Activated CD8-positive, alpha-beta memory T cell treated with anti-CD3 and anti-CD28 coated beads for 4 hours (primary cell): Measurements from ENCODE around the gene JPH3.

ENCODE experiments used
- DNase-seq, 2 donors: peaks; one replicate each; pipeline ENCODE4 v3.0.0-alpha.2; 2020; ENCODE audit warnings: low read depth in 2 of 2

JPH3 gene

GRCh38 chr16:87626905-87627304 lies 24.6 kb downstream of the JPH3 start:
- no peak for DNase-seq

GRCh38 chr16:87627542-87628245 lies 25.4 kb downstream of the JPH3 start:
- no peak for DNase-seq

- DNase-seq: no peak
Observed at GRCh38 chr16:87628246-87628923, 26.1 kb downstream of the JPH3 start.

- DNase-seq: no peak
Observed at GRCh38 chr16:87628940-87629339, 26.6 kb downstream of the JPH3 start.

- DNase-seq: no peak
Observed at GRCh38 chr16:87631067-87631466, 28.8 kb downstream of the JPH3 start.

GRCh38 chr16:87634411-87634810 lies 32.1 kb downstream of the JPH3 start:
- no peak for DNase-seq

- peak; percentile 40 to 41 for DNase-seq
Observed at GRCh38 chr16:87635541-87636049, 33.3 kb downstream of the JPH3 start.

- DNase-seq: peak; percentile 53 to 67
Observed at GRCh38 chr16:87636050-87636684, 33.9 kb downstream of the JPH3 start.

GRCh38 chr16:87636741-87637140 lies 34.4 kb downstream of the JPH3 start:
- DNase-seq: no peak

GRCh38 chr16:87637357-87637756 lies 35.0 kb downstream of the JPH3 start:
- DNase-seq: no peak

GRCh38 chr16:87638736-87639135 lies 36.4 kb downstream of the JPH3 start:
- DNase-seq: no peak

- DNase-seq: no peak
Observed at GRCh38 chr16:87641721-87642120, 39.4 kb downstream of the JPH3 start.

GRCh38 chr16:87642491-87642890 lies 40.2 kb downstream of the JPH3 start:
- DNase-seq: no peak

GRCh38 chr16:87644186-87644585 lies 41.9 kb downstream of the JPH3 start:
- DNase-seq: no peak

GRCh38 chr16:87644596-87644995 lies 42.3 kb downstream of the JPH3 start:
- no peak for DNase-seq

- DNase-seq: no peak
Observed at GRCh38 chr16:87645802-87646201, 43.5 kb downstream of the JPH3 start.

GRCh38 chr16:87647431-87648185 lies 45.3 kb downstream of the JPH3 start:
- DNase-seq: no peak

GRCh38 chr16:87648236-87648635 lies 45.9 kb downstream of the JPH3 start:
- DNase-seq: no peak

GRCh38 chr16:87648698-87649487 lies 46.6 kb downstream of the JPH3 start:
- DNase-seq: no peak

- DNase-seq: no peak
Observed at GRCh38 chr16:87652386-87652785, 50.1 kb downstream of the JPH3 start.

- DNase-seq: no peak
Observed at GRCh38 chr16:87652799-87653198, 50.5 kb downstream of the JPH3 start.
